Upper lobe of left lung (tissue), 4 donors: Measurements from ENCODE around the gene OMA1.
"Not testable (repeated sequence)": the region's sequence is repeated elsewhere in the genome, so short reads cannot be mapped to it uniquely, and the experiment has no call there.

Experiments
- CTCF ChIP-seq, 6 experiments: fragments of 450-650 bp in 4 of 6; fragments of 200-600 bp in 2 of 6; sonication (generic) in 2 of 6; IDR thresholded peaks; one replicate each; pipeline ENCODE4 v1.5.1; 2016 to 2019; ENCODE audit warnings: antibody characterized with exemption in 6 of 6
- POLR2A ChIP-seq, 4 donors: fragments of 450-650 bp; IDR thresholded peaks; one replicate each; pipeline ENCODE4 v1.5.1; 2016 to 2017; ENCODE audit warnings: antibody characterized with exemption in 4 of 4, mild to moderate bottlenecking in 2 of 4
- POLR2AphosphoS5 ChIP-seq, 2 donors: sonication (generic); formaldehyde crosslinking; IDR thresholded peaks; one replicate each; pipeline ENCODE4 v1.5.1; 2017; ENCODE audit warnings: antibody characterized with exemption in 2 of 2

- TF ChIP-seq POLR2A, POLR2AphosphoS5, CTCF (IDR thresholded peaks at IDR 0.05): not testable (repeated sequence)
These were observed 57.6 kb downstream of the OMA1 start for GRCh38 chr1:58488914-58489313.
